Left cardiac atrium (tissue), 4 donors: ENCODE measurements around the gene KSR2. TPM values are rescaled to one million over a fixed set of nuclear protein-coding genes. Genes with fewer than 3 reads are reported as not detected.
"Not testable (repeated sequence)": the region's sequence is repeated elsewhere in the genome, so short reads cannot be mapped to it uniquely, and the experiment has no call there.

Experiments used
- ATAC-seq, 2 donors: fragments of 200-7000 bp; cut with Tn5 transposase; one replicate each; pipeline ENCODE4 v1.9.1; 2020; ENCODE audit warnings: mild to moderate bottlenecking in 2 of 2, moderate library complexity in 2 of 2
- DNase-seq: peaks from one replicate; pipeline ENCODE4 v3.0.0-alpha.2; 2020
- intact Hi-C, 2 donors: fragments of 100-400 bp; cut with DNase I; formaldehyde crosslinking; loops; one replicate each; pipeline versions ENCODE4 v1.14.1 to v1.15.1; 2022 to 2023
- total RNA-seq, 2 donors: library from RNA; stranded (reverse); fragmentation: NEBNext Ultra II Directional; extraction: Animal tissue kit (Norgen Biotek cat#: 25700); gene quantifications; one replicate each; pipeline ENCODE4 v1.2.1, GENCODE V29; 2021
- donor health status: DM: no; HTN: yes; CAD: no.
- donor health status: DM: no; HTN: yes; CAD: no; lungs with severe emphysema.
- donor health status: DM: yes; HTN: yes; CAD: no.
- donor health status: Dilated cardiomyopathy.

Gene KSR2
- total RNA-seq, 2 donors from 2014 or later = under 0.01 to 0.05 TPM

GRCh38 chr12:117680312-117680711 is 288.5 kb downstream of the KSR2 start:
- intact Hi-C loops = no loop called here
- ATAC-seq (no peak), DNase-seq (no peak)

- intact Hi-C loops = no loop called here
- no peak for ATAC-seq
- DNase-seq = no peak
These were observed 289.0 kb downstream of the KSR2 start for GRCh38 chr12:117679776-117680175.

GRCh38 chr12:117674763-117675162 is 294.0 kb downstream of the KSR2 start:
- ATAC-seq (no peak), DNase-seq (no peak)
- intact Hi-C loops = loop anchor here in 1 of 2 donors (5.0 kb wide), 1 partner anchor 307 kb away; no protein-coding TSS in a partner anchor

GRCh38 chr12:117674313-117674712 is 294.5 kb downstream of the KSR2 start:
- no peak for ATAC-seq
- DNase-seq = no peak
- intact Hi-C loops = loop anchor here in 1 of 2 donors (5.0 kb wide), 1 partner anchor 307 kb away; no protein-coding TSS in a partner anchor

- peak; percentile 41 for DNase-seq
- no peak for ATAC-seq
- intact Hi-C loops = loop anchor here in 1 of 2 donors (5.0 kb wide), 1 partner anchor 304 kb away; no protein-coding TSS in a partner anchor
These were observed 297.1 kb downstream of the KSR2 start for GRCh38 chr12:117671734-117672133.

GRCh38 chr12:117664169-117664568 is 304.6 kb downstream of the KSR2 start:
- ATAC-seq (no peak), DNase-seq (no peak)
- intact Hi-C loops = no loop called here

GRCh38 chr12:117662620-117663395 is 306.0 kb downstream of the KSR2 start:
- DNase-seq (no peak), ATAC-seq (no peak)

GRCh38 chr12:117662220-117662619 is 306.6 kb downstream of the KSR2 start:
- no peak for DNase-seq
- ATAC-seq = no peak
- intact Hi-C loops = no loop called here

More at GRCh38 chr12:117662620-117663395, 306.0 kb downstream of the KSR2 start:
- intact Hi-C loops = no loop called here

GRCh38 chr12:117661471-117661870 is 307.3 kb downstream of the KSR2 start:
- intact Hi-C loops = no loop called here
- ATAC-seq = no peak
- DNase-seq = no peak

- intact Hi-C loops = no loop called here
- DNase-seq = no peak
- no peak for ATAC-seq
These were observed 307.9 kb downstream of the KSR2 start for GRCh38 chr12:117660896-117661295.

GRCh38 chr12:117658226-117658625 is 310.6 kb downstream of the KSR2 start:
- ATAC-seq (no peak), DNase-seq (no peak)
- intact Hi-C loops = no loop called here

GRCh38 chr12:117649796-117650195 is 319.0 kb downstream of the KSR2 start:
- no peak for DNase-seq
- ATAC-seq = no peak
- intact Hi-C loops = no loop called here

GRCh38 chr12:117646520-117646919 is 322.3 kb downstream of the KSR2 start:
- no peak for ATAC-seq
- no peak for DNase-seq
- intact Hi-C loops = no loop called here

GRCh38 chr12:117645473-117645872 is 323.3 kb downstream of the KSR2 start:
- intact Hi-C loops = no loop called here
- ATAC-seq (no peak), DNase-seq (no peak)

GRCh38 chr12:117643971-117644370 is 324.8 kb downstream of the KSR2 start:
- intact Hi-C loops = no loop called here
- no peak for ATAC-seq
- no peak for DNase-seq

- intact Hi-C loops = no loop called here
- no peak for DNase-seq
- ATAC-seq = no peak
These were observed 326.9 kb downstream of the KSR2 start for GRCh38 chr12:117641885-117642284.

- intact Hi-C loops = no loop called here
- ATAC-seq = no peak
These were observed 328.3 kb downstream of the KSR2 start for GRCh38 chr12:117640511-117640910.

GRCh38 chr12:117629454-117629853 is 339.3 kb downstream of the KSR2 start:
- no peak for DNase-seq
- no peak for ATAC-seq
- intact Hi-C loops = no loop called here

More at GRCh38 chr12:117640511-117640910, 328.3 kb downstream of the KSR2 start:
- DNase-seq = no peak

- DNase-seq, intact Hi-C loops, ATAC-seq: not testable (repeated sequence)
These were observed 340.1 kb downstream of the KSR2 start for GRCh38 chr12:117628711-117629110.

GRCh38 chr12:117622741-117623140 is 346.0 kb downstream of the KSR2 start:
- no peak for DNase-seq
- ATAC-seq = no peak
- intact Hi-C loops = no loop called here

GRCh38 chr12:117622087-117622486 is 346.7 kb downstream of the KSR2 start:
- DNase-seq (no peak), ATAC-seq (no peak)
- intact Hi-C loops = no loop called here
